ENCODE data around the gene TMEM120B. TPM values are rescaled to one million over a fixed set of nuclear protein-coding genes. Genes with fewer than 3 reads are reported as not detected.

The TMEM120B gene
- total RNA-seq, 1 donor from 2014 or later, result 3.9 TPM

Other genes starting within 250 kb of the TMEM120B start
- 19.8 and 24.0 TPM in 2 replicates for gene KDM2B, start 131.7 kb upstream of the TMEM120B start, total RNA-seq
- gene ORAI1, start 86.2 kb upstream of the TMEM120B start, total RNA-seq, result 8.1 and 14.7 TPM in 2 replicates
- gene MORN3, start 43.1 kb upstream of the TMEM120B start, total RNA-seq, result 0.13 and 0.26 TPM in 2 replicates
- 2.3 and 2.5 TPM in 2 replicates for gene RHOF, start 80.9 kb downstream of the TMEM120B start, total RNA-seq
- gene SETD1B, start 91.3 kb downstream of the TMEM120B start, total RNA-seq, result 1.3 and 3.3 TPM in 2 replicates
- gene HPD, start 146.1 kb downstream of the TMEM120B start, total RNA-seq, result not detected in 2 replicates
- 64.4 and 71.4 TPM in 2 replicates for gene PSMD9, start 176.0 kb downstream of the TMEM120B start, total RNA-seq
- gene CFAP251, start 205.8 kb downstream of the TMEM120B start, total RNA-seq, result 2.3 and 4.2 TPM in 2 replicates

All from dermis microvascular lymphatic vessel endothelial cell (primary cell).